Testis (tissue), 3 donors: ENCODE data around the gene TUT4. TPM values are rescaled to one million over a fixed set of nuclear protein-coding genes. Genes with fewer than 3 reads are reported as not detected.

Experiments used
- DNase-seq: peaks from one replicate; pipeline ENCODE4 v3.0.0-alpha.2; 2019
- H3K27ac ChIP-seq, 2 donors: fragments of 200-600 bp; sonication (generic); one replicate each; pipeline ENCODE4 v1.5.1; 2019
- H3K27me3 ChIP-seq: fragments of 200-600 bp; sonication (generic); one replicate; pipeline ENCODE4 v1.5.1; 2019
- H3K36me3 ChIP-seq: fragments of 200-600 bp; sonication (generic); one replicate; pipeline ENCODE4 v1.5.1; 2017; ENCODE audit warnings: low read depth; ENCODE audit errors: missing control alignments
- H3K4me1 ChIP-seq: fragments of 200-600 bp; sonication (generic); one replicate; pipeline ENCODE4 v1.5.1; 2019
- H3K4me3 ChIP-seq, 2 donors: fragments of 200-600 bp; sonication (generic); one replicate each; pipeline ENCODE4 v1.5.1; 2017 to 2019
- H3K9me3 ChIP-seq: fragments of 200-600 bp; sonication (generic); one replicate; pipeline ENCODE4 v1.5.1; 2017
- CTCF ChIP-seq, 3 experiments: fragments of 450-650 bp in 2 of 3; fragments of 200-600 bp in 1 of 3; sonication (generic) in 1 of 3; IDR thresholded peaks; one replicate each; pipeline ENCODE4 v1.5.1; 2016 to 2019; ENCODE audit warnings: antibody characterized with exemption in 3 of 3, mild to moderate bottlenecking in 2 of 3, moderate library complexity in 1 of 3
- POLR2A ChIP-seq: fragments of 450-650 bp; IDR thresholded peaks from one replicate; pipeline ENCODE4 v1.6.1; 2017; ENCODE audit warnings: antibody characterized with exemption, mild to moderate bottlenecking, moderate library complexity
- WGBS, 2 donors: methylation state at CpG; one replicate each; pipeline ENCODE4 v1.1.5; 2018; 5-methylcytosine and 5-hydroxymethylcytosine counted together
- intact Hi-C: fragments of 100-400 bp; cut with DNase I; formaldehyde crosslinking; loops from one replicate; pipeline ENCODE4 v1.15.1; 2023; ENCODE audit warnings: low total_unique reads
- polyA plus RNA-seq: library from polyadenylated mRNA; stranded (reverse); fragments of 350-450 nt; fragmentation: Illumina TruSeq; extraction: RNeasy Lipid Tissue Mini Kit (QIAGEN cat#74804); gene quantifications from one replicate; pipeline ENCODE4 v1.2.3, GENCODE V29; 2014; ENCODE audit warnings: low read depth, low replicate concordance; ENCODE audit not compliant: insufficient read depth
- total RNA-seq, 2 donors: library from RNA; depleted of rRNA; stranded (reverse); fragments of >200 nt; gene quantifications; one replicate each; pipeline ENCODE4 v1.2.3, GENCODE V29; 2016

TUT4 gene
- total and polyA plus RNA-seq, 3 donors from 2014 or later, result 63.3 to 146 (median 136) TPM

- Histone ChIP-seq H3K27me3 (no peaks in the 10 kb centered on the region), H3K27ac (no peak overlapping the region), H3K4me3 (no peak overlapping the region), H3K4me1 (peaks cover 18% of the 10 kb centered on the region), H3K9me3 (no peaks in the 10 kb centered on the region), H3K36me3 (no peaks in the 10 kb centered on the region)
- 39 to 53% methylated on average over 3 of the region's 3 CpGs for WGBS, 2 donors
- DNase-seq, result no peak
- TF ChIP-seq POLR2A (no peak), CTCF (IDR thresholded peaks at IDR 0.05) (no peak)
- intact Hi-C loops, result no loop called here
These were observed 150.0 kb downstream of the TUT4 start for GRCh38 chr1:52402860-52403240.

- intact Hi-C loops, result no loop called here
- TF ChIP-seq POLR2A (no peak), CTCF (IDR thresholded peaks at IDR 0.05) (no peak)
- Histone ChIP-seq H3K36me3 (no peaks in the 10 kb centered on the region), H3K27ac (no peak overlapping the region), H3K9me3 (no peaks in the 10 kb centered on the region), H3K4me1 (peaks cover 8% of the 10 kb centered on the region), H3K4me3 (no peak overlapping the region), H3K27me3 (no peaks in the 10 kb centered on the region)
- WGBS, 2 donors, result 94 to 98% methylated on average over 6 of the region's 6 CpGs
- no peak for DNase-seq
These were observed 152.8 kb downstream of the TUT4 start for GRCh38 chr1:52400131-52400530.

GRCh38 chr1:52399629-52400028 is 153.3 kb downstream of the TUT4 start:
- TF ChIP-seq POLR2A (no peak), CTCF (IDR thresholded peaks at IDR 0.05) (no peak)
- no peaks in the 10 kb centered on the region for H3K9me3 ChIP-seq
- peaks cover 8% of the 10 kb centered on the region for H3K4me1 ChIP-seq
- intact Hi-C loops, result no loop called here
- 93 to 95% methylated on average over 3 of the region's 3 CpGs for WGBS, 2 donors
- DNase-seq, result no peak
- no peaks in the 10 kb centered on the region for H3K27me3 ChIP-seq
- H3K27ac ChIP-seq, result no peak overlapping the region
- H3K36me3 ChIP-seq, result no peaks in the 10 kb centered on the region
- no peak overlapping the region for H3K4me3 ChIP-seq

- no peaks in the 10 kb centered on the region for H3K9me3 ChIP-seq
- no peaks in the 10 kb centered on the region for H3K27me3 ChIP-seq
- intact Hi-C loops, result no loop called here
- H3K4me3 ChIP-seq, result no peak overlapping the region
- DNase-seq, result no peak
- TF ChIP-seq POLR2A (no peak), CTCF (IDR thresholded peaks at IDR 0.05) (no peak)
- WGBS, 2 donors, result 95% methylated on average over 5 of the region's 5 CpGs
- H3K27ac ChIP-seq, result no peak overlapping the region
- H3K36me3 ChIP-seq, result no peaks in the 10 kb centered on the region
- H3K4me1 ChIP-seq, result no peaks in the 10 kb centered on the region
These were observed 159.7 kb downstream of the TUT4 start for GRCh38 chr1:52393174-52393573.

- no peaks in the 10 kb centered on the region for H3K9me3 ChIP-seq
- 89 to 91% methylated on average over 5 of the region's 5 CpGs for WGBS, 2 donors
- intact Hi-C loops, result no loop called here
- no peak for TF ChIP-seq POLR2A
- TF ChIP-seq CTCF (IDR thresholded peaks at IDR 0.05), result no peak
- no peak overlapping the region for H3K4me3 ChIP-seq
- H3K27ac ChIP-seq, result no peak overlapping the region
- no peaks in the 10 kb centered on the region for H3K36me3 ChIP-seq
- H3K4me1 ChIP-seq, result no peaks in the 10 kb centered on the region
- no peaks in the 10 kb centered on the region for H3K27me3 ChIP-seq
- no peak for DNase-seq
These were observed 166.4 kb downstream of the TUT4 start for GRCh38 chr1:52386458-52386857.
